Measurements from ENCODE around the gene ADARB2.

DNA sequence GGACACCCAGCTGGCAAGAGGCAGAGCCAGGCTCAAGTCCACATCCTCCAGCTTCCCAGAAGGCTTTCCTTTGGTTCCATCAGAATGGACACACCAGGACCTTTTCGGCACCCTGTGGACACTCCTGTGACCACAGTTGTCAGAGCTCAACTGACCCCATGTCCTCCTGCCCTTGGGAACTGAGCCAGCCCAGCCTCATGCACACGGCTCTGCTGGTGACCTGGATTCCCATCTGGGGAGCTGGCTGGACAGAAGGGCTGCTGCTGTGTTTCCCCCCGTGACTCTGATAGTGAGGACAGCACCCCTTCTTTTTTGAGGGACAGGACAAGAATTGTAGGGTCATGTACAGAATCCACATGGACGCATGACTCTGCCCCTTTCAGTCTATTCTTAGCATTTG lies 392.0 kb downstream of the ADARB2 start:
- TF ChIP-seq CTCF (IDR thresholded peaks at IDR 0.05) (no peak), POLR2A (IDR thresholded peaks at IDR 0.05) (no peak)
